Tibial nerve (tissue), 3 donors: ENCODE results near the gene SELL.

ENCODE experiments used
- POLR2A ChIP-seq, 2 donors: fragments of 450-650 bp; IDR thresholded peaks; one replicate each; pipeline ENCODE4 v1.6.1; 2017; ENCODE audit warnings: antibody characterized with exemption in 2 of 2, mild to moderate bottlenecking in 2 of 2, moderate library complexity in 2 of 2
- TF ChIP-seq, protein P1 (sequence below), 5 experiments: fragments of 200-600 bp in 3 of 5; fragments of 450-650 bp in 2 of 5; sonication (generic) in 3 of 5; IDR thresholded peaks; one replicate each; pipeline ENCODE4 v1.5.1; 2016 to 2019; ENCODE audit warnings: antibody characterized with exemption in 5 of 5, mild to moderate bottlenecking in 3 of 5, moderate library complexity in 2 of 5

DNA sequence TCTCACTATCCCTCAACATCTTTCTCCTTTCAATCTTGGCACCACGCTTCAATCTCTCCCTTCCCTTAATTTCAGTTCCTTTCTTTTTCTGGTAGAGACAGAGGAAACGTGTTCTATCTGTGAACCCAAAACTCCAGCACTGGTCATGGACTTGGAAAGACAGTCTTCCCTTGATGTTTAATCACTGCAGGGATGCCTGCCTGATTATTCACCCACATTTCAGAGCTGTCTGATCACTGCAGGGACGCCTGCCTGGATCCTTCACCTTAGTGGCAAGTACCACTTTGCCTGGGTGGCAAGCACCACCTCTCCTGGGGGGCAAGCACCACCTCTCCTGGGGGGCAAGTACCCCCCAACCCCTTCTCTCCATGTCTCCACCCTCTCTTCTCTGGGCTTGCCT is 27.8 kb downstream of the SELL start:
- no peak for TF ChIP-seq POLR2A (IDR thresholded peaks at IDR 0.05)
- TF ChIP-seq, protein P1, sequence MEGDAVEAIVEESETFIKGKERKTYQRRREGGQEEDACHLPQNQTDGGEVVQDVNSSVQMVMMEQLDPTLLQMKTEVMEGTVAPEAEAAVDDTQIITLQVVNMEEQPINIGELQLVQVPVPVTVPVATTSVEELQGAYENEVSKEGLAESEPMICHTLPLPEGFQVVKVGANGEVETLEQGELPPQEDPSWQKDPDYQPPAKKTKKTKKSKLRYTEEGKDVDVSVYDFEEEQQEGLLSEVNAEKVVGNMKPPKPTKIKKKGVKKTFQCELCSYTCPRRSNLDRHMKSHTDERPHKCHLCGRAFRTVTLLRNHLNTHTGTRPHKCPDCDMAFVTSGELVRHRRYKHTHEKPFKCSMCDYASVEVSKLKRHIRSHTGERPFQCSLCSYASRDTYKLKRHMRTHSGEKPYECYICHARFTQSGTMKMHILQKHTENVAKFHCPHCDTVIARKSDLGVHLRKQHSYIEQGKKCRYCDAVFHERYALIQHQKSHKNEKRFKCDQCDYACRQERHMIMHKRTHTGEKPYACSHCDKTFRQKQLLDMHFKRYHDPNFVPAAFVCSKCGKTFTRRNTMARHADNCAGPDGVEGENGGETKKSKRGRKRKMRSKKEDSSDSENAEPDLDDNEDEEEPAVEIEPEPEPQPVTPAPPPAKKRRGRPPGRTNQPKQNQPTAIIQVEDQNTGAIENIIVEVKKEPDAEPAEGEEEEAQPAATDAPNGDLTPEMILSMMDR (IDR thresholded peaks at IDR 0.05) = no peak
